ENCODE measurements around the gene INAVA.

DNA sequence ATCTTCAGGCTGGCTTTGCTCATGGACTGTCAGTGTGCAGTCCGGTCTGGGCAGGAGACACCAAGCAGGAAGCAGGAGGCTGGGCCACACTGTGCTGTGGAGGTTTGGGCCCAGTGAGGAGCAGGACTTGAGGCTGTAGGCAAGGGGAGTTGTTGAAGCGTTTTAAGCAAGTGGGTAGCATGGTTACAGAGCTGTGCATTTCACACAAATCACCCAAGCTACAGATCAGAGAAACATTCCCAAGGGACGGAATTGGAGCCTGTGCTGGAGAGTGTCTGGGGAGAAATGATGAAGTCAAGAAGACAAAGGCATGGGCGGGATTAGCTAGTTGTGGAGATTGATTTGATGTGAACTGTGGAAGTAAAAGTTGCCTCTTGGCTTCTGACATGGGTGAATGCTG lies 67.9 kb downstream of the INAVA start:
- TF ChIP-seq, protein P1, sequence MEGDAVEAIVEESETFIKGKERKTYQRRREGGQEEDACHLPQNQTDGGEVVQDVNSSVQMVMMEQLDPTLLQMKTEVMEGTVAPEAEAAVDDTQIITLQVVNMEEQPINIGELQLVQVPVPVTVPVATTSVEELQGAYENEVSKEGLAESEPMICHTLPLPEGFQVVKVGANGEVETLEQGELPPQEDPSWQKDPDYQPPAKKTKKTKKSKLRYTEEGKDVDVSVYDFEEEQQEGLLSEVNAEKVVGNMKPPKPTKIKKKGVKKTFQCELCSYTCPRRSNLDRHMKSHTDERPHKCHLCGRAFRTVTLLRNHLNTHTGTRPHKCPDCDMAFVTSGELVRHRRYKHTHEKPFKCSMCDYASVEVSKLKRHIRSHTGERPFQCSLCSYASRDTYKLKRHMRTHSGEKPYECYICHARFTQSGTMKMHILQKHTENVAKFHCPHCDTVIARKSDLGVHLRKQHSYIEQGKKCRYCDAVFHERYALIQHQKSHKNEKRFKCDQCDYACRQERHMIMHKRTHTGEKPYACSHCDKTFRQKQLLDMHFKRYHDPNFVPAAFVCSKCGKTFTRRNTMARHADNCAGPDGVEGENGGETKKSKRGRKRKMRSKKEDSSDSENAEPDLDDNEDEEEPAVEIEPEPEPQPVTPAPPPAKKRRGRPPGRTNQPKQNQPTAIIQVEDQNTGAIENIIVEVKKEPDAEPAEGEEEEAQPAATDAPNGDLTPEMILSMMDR (conservative IDR thresholded peaks at IDR 0.05; ENCODE audit: low read length): no peak
- no peak for TF ChIP-seq EZH2phosphoT487 (IDR thresholded peaks at IDR 0.05; ENCODE audit: borderline replicate concordance)
